Ascending aorta (tissue), 2 donors: ENCODE data around the gene PRG2. TPM values are rescaled to one million over a fixed set of nuclear protein-coding genes. Genes with fewer than 3 reads are reported as not detected.
"Not testable (repeated sequence)": the region's sequence is repeated elsewhere in the genome, so short reads cannot be mapped to it uniquely, and the experiment has no call there.

Source experiments
- DNase-seq, 2 donors: peaks; one replicate each; pipeline ENCODE4 v3.0.0-alpha.2; 2019; ENCODE audit warnings: low spot score in 2 of 2
- H3K27ac ChIP-seq, 2 donors: fragments of 200-600 bp; sonication (generic); one replicate each; pipeline ENCODE4 v1.5.1; 2016 to 2017; ENCODE audit warnings: mild to moderate bottlenecking in 1 of 2
- H3K27me3 ChIP-seq: fragments of 200-600 bp; sonication (generic); one replicate; pipeline ENCODE4 v1.5.1; 2017
- H3K36me3 ChIP-seq, 2 donors: fragments of 200-600 bp; sonication (generic); one replicate each; pipeline ENCODE4 v1.5.1; 2016
- H3K4me1 ChIP-seq, 2 donors: fragments of 200-600 bp; sonication (generic); one replicate each; pipeline ENCODE4 v1.5.1; 2016 to 2017; ENCODE audit warnings: mild to moderate bottlenecking in 1 of 2
- H3K4me3 ChIP-seq, 2 donors: fragments of 200-600 bp; sonication (generic); one replicate each; pipeline ENCODE4 v1.5.1; 2016 to 2017; ENCODE audit warnings: mild to moderate bottlenecking in 1 of 2
- H3K9me3 ChIP-seq, 2 donors: fragments of 200-600 bp; sonication (generic); one replicate each; pipeline ENCODE4 v1.5.1; 2016
- CTCF ChIP-seq, 3 experiments: fragments of 200-600 bp in 2 of 3; fragments of 450-650 bp in 1 of 3; sonication (generic) in 2 of 3; IDR thresholded peaks; one replicate each; pipeline ENCODE4 v1.5.1; 2016 to 2019; ENCODE audit warnings: antibody characterized with exemption in 3 of 3, mild to moderate bottlenecking in 1 of 3, moderate library complexity in 1 of 3
- intact Hi-C: fragments of 100-400 bp; cut with DNase I; formaldehyde crosslinking; loops from one replicate; pipeline ENCODE4 v1.15.1; 2023
- total RNA-seq: library from RNA; depleted of rRNA; stranded (reverse); fragments of >200 nt; gene quantifications from one replicate; pipeline ENCODE4 v1.1.0, GENCODE V29; 2016

The PRG2 gene
- total RNA-seq, 1 donor from 2014 or later: not detected

DNA sequence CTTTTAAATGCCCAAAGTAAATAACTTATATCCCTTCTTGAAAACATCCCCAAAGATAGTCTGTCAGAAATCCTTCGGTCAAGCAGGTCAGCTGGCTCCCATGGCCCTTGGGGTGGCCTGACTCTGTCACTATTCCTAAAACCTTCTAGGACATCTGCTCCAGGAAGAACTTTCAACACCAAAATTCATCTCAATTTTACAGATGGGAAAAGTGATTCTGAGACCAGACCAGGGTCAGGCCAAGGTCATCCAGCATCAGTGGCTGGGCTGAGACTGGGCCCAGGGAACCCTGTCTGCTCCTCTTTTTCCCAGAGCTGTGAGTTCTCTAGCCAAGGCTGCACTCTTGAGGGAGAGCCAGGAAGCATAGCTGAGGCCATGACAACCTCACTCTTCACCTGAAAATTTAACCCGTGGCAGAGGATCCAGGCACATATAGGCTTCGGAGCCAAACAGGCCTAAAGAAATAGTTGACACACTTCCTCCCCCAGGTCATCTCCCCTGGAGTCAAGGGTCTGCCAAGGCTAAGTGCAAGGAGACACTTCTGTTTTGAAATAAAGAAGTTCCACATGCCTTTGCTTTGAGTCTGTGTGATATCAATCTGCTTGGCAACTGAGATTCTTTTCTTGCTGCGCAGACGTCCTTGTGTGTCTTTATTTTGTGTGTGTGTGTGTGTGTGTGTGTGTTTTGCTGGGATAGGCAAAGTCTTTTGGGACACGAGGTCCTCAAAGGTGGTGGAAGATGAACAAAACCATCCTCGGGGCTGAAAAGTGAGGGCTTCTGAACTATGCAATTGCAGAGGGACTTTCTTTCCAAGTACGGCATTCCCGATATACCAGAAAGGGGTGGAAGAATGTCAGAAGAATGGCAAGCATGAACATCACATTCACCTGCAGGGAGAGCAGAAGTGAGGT, 16.8 kb upstream of the PRG2 start:
- TF ChIP-seq CTCF (IDR thresholded peaks at IDR 0.05): no peak
- H3K9me3 ChIP-seq: no peaks in the 10 kb centered on the region
- intact Hi-C loops: no loop called here
- H3K36me3 ChIP-seq: peaks cover 42 to 58% of the 10 kb centered on the region in 2 donors
- no peaks in the 10 kb centered on the region for H3K27me3 ChIP-seq
- H3K27ac ChIP-seq: peak overlapping the region in 1 of 2 donors; percentile 11
- peaks cover 0 to 3% of the 10 kb centered on the region in 2 donors for H3K4me1 ChIP-seq
- no peak for DNase-seq
- no peak overlapping the region for H3K4me3 ChIP-seq

GRCh38 chr11:57406337-57406904, 16.0 kb upstream of the PRG2 start:
- no peak overlapping the region for H3K4me3 ChIP-seq
- H3K27ac ChIP-seq: peak overlapping the region in 1 of 2 donors; percentile 11
- H3K36me3 ChIP-seq: peaks cover 37 to 50% of the 10 kb centered on the region in 2 donors
- no peak for TF ChIP-seq CTCF (IDR thresholded peaks at IDR 0.05)
- intact Hi-C loops: no loop called here
- no peak for DNase-seq
- H3K4me1 ChIP-seq: peaks cover 0 to 3% of the 10 kb centered on the region in 2 donors
- H3K27me3 ChIP-seq: no peaks in the 10 kb centered on the region
- no peaks in the 10 kb centered on the region for H3K9me3 ChIP-seq

DNA sequence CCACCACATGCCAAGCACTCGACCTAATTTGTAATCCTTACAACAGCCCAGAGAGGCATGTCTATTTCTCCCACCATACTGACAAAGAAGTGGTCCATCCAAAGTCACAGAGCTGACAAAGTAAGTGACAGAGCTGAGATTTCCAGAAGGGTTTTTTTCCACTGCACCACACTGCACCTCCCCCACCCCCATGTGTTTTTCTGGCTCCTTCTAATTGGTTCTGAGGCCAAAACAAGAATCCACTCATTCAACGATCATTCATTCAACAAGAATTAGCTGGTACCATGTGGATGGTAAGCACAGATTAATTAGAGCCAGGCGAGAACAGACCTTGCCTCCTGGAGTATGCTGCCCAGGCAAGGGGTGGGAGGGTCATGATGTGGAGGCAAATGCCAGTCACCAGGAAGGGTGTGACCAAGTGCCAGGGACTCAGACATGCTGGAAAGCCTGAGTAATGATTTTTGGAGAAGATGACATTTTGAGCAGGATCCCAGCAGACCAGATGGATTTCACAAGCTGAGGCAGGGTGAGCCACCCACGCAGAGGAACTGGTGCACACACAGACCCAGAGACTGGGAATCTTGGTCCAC, 14.9 kb upstream of the PRG2 start:
- peaks cover 32 to 40% of the 10 kb centered on the region in 2 donors for H3K36me3 ChIP-seq
- DNase-seq: no peak
- H3K4me1 ChIP-seq: peaks cover 0 to 3% of the 10 kb centered on the region in 2 donors

GRCh38 chr11:57403802-57404147, 13.3 kb upstream of the PRG2 start:
- intact Hi-C loops: no loop called here
- no peaks in the 10 kb centered on the region for H3K27me3 ChIP-seq
- H3K27ac ChIP-seq: no peak overlapping the region
- no peak for TF ChIP-seq CTCF (IDR thresholded peaks at IDR 0.05)
- H3K36me3 ChIP-seq: peaks cover 17 to 26% of the 10 kb centered on the region in 2 donors
- H3K4me3 ChIP-seq: no peak overlapping the region
- no peak for DNase-seq
- H3K4me1 ChIP-seq: peaks cover 0 to 3% of the 10 kb centered on the region in 2 donors
- H3K9me3 ChIP-seq: no peaks in the 10 kb centered on the region

More for the DNA sequence above, 14.9 kb upstream of the PRG2 start:
- no peak for TF ChIP-seq CTCF (IDR thresholded peaks at IDR 0.05)
- Histone ChIP-seq H3K27ac (no peak overlapping the region), H3K27me3 (no peaks in the 10 kb centered on the region), H3K4me3 (no peak overlapping the region), H3K9me3 (no peaks in the 10 kb centered on the region)
- intact Hi-C loops: no loop called here

- H3K4me1 ChIP-seq, H3K27ac ChIP-seq, H3K9me3 ChIP-seq, intact Hi-C loops, H3K27me3 ChIP-seq, H3K4me3 ChIP-seq, DNase-seq: not testable (repeated sequence)
- peaks cover 12 to 20% of the 10 kb centered on the region in 2 donors for H3K36me3 ChIP-seq
These were observed 12.8 kb upstream of the PRG2 start for GRCh38 chr11:57403003-57403801.
